ENCODE results near the gene NEO1.

GRCh38 chr15:73110201-73110600, 57.9 kb downstream of the NEO1 start:
- TF ChIP-seq POLR2AphosphoS5 (IDR thresholded peaks at IDR 0.05; ENCODE audit: low read depth, low read length), result no peak
- TF ChIP-seq TAF1 (IDR thresholded peaks at IDR 0.05; ENCODE audit: borderline replicate concordance, low read depth, low read length), result no peak

Measured in GM12892 (cell line).